ENCODE measurements around the gene RNF44. TPM values are rescaled to one million over a fixed set of nuclear protein-coding genes. Genes with fewer than 3 reads are reported as not detected.

RNF44 gene
- total and polyA plus RNA-seq, 2 of the 13 experiments (the other 11 are each of a cell fraction or from before 2014, with no cell fraction given), result 9.2 to 16.8 TPM

GRCh38 chr5:176549871-176550270 is 12.7 kb upstream of the RNF44 start (continued):
- no peak for TF ChIP-seq ZNF558 (CRISPR knock-in tag; IDR thresholded peaks at IDR 0.05; ENCODE audit: borderline replicate concordance)
- no peak for TF ChIP-seq ZBTB40 (IDR thresholded peaks at IDR 0.05)
- peak; percentile 62; the same call in 1 of the 2 replicates for TF ChIP-seq ZBTB40 (CRISPR knock-in tag; IDR thresholded peaks at IDR 0.05)
- peak; percentile 75; the same call in 1 of the 2 replicates for TF ChIP-seq ZNF788 (CRISPR knock-in tag; IDR thresholded peaks at IDR 0.05; ENCODE audit: borderline replicate concordance)
- no peak for TF ChIP-seq PTBP1 (IDR thresholded peaks at IDR 0.05; ENCODE audit: low read depth, low read length, poor library complexity, severe bottlenecking)
- no peak for TF ChIP-seq ZNF780A (CRISPR knock-in tag; IDR thresholded peaks at IDR 0.05)
- no peak for TF ChIP-seq ZNF83 (CRISPR knock-in tag; IDR thresholded peaks at IDR 0.05; ENCODE audit: borderline replicate concordance)
- no peak for TF ChIP-seq SRSF9 (IDR thresholded peaks at IDR 0.05; ENCODE audit: borderline replicate concordance, insufficient read depth, low read depth, low read length, poor library complexity, severe bottlenecking)
- TF ChIP-seq ZNF629 (CRISPR knock-in tag; conservative IDR thresholded peaks at IDR 0.05), result no peak
- TF ChIP-seq ZBTB3 (CRISPR knock-in tag; IDR thresholded peaks at IDR 0.05; ENCODE audit: borderline replicate concordance, low read depth), result no peak
- TF ChIP-seq EED (CRISPR knock-in tag; IDR thresholded peaks at IDR 0.05), result peak; percentile 81
- TF ChIP-seq ZNF510 (CRISPR knock-in tag; IDR thresholded peaks at IDR 0.05; ENCODE audit: low read depth), result no peak
- no peak for TF ChIP-seq DRAP1 (CRISPR knock-in tag; IDR thresholded peaks at IDR 0.05)
- no peak for TF ChIP-seq ZNF451 (CRISPR knock-in tag; IDR thresholded peaks at IDR 0.05)
- TF ChIP-seq ZNF276 (CRISPR knock-in tag; IDR thresholded peaks at IDR 0.05; ENCODE audit: low read depth), result no peak
- TF ChIP-seq TFDP1 (CRISPR knock-in tag; IDR thresholded peaks at IDR 0.05; ENCODE audit: borderline replicate concordance), result peak; percentile 8; the same call in 1 of the 2 replicates
- no peak for TF ChIP-seq POLR2AphosphoS5 (IDR thresholded peaks at IDR 0.05; ENCODE audit: low read depth, low read length)
- TF ChIP-seq HNRNPL (IDR thresholded peaks at IDR 0.05; ENCODE audit: low read depth, low read length), result peak; percentile 93

Measured in HepG2 (cell line).